IMR-90 (cell line): Measurements from ENCODE around the gene FOXO6. TPM values are rescaled to one million over a fixed set of nuclear protein-coding genes. Genes with fewer than 3 reads are reported as not detected.

Experiments
- ATAC-seq: fragments of 200-7000 bp; cut with Tn5 transposase; 2 replicates; pipeline ENCODE4 v1.9.1; 2020; ENCODE audit warnings: low read depth, mild to moderate bottlenecking, moderate library complexity
- BruUV-seq: library from RNA; stranded (reverse); fragments of 400-500 nt; replicated peaks from 2 replicates; lab custom pipeline; 2021; lab: Mats Ljungman, UMichigan
- CTCF ChIA-PET: fragments of 300-600 bp; formaldehyde crosslinking; extraction: SDS; loops from one replicate; lab custom pipeline; 2021; ENCODE audit warnings: antibody characterized with exemption; lab: Yijun Ruan, JAX
- POLR2A ChIA-PET: fragments of 300-600 bp; sonication (Branson Sonifier 250); formaldehyde crosslinking; loops from one replicate; lab custom pipeline; 2022; ENCODE audit warnings: antibody characterized with exemption; ENCODE audit not compliant: unreplicated experiment; lab: Charles Lee
- DNase-seq: peaks from one replicate; pipeline ENCODE4 v3.0.0; 2013
- H2AFZ ChIP-seq: replicated peaks from 2 replicates; pipeline ENCODE3; 2013; ENCODE audit warnings: low read length, mild to moderate bottlenecking; ENCODE audit not compliant: poor library complexity
- H2AK5ac ChIP-seq: 2 replicates; pipeline ENCODE4 v1.6.1; 2013; ENCODE audit warnings: low read depth, low read length, inconsistent platforms
- H2AK9ac ChIP-seq: replicated peaks from 2 replicates; pipeline ENCODE3; 2013; ENCODE audit warnings: mild to moderate bottlenecking, low read depth, low read length, moderate library complexity; ENCODE audit not compliant: poor library complexity
- H2BK120ac ChIP-seq: 2 replicates; pipeline ENCODE4 v1.6.1; 2013; ENCODE audit warnings: low read depth, low read length, inconsistent platforms
- H2BK15ac ChIP-seq: 3 replicates; pipeline ENCODE4 v1.6.1; 2013; ENCODE audit warnings: low read depth, low read length, inconsistent platforms
- H2BK20ac ChIP-seq: 2 replicates; pipeline ENCODE4 v1.6.1; 2013; ENCODE audit warnings: low read depth, mild to moderate bottlenecking, inconsistent platforms, low read length, moderate library complexity
- H2BK5ac ChIP-seq: 2 replicates; pipeline ENCODE4 v1.6.1; 2013; ENCODE audit warnings: mild to moderate bottlenecking, low read depth, low read length, inconsistent platforms; ENCODE audit not compliant: poor library complexity, severe bottlenecking
- H3K14ac ChIP-seq: replicated peaks from 2 replicates; pipeline ENCODE4 v1.6.1; 2013; ENCODE audit warnings: low read depth, low read length, inconsistent platforms
- H3K18ac ChIP-seq: 2 replicates; pipeline ENCODE4 v1.6.1; 2013; ENCODE audit warnings: low read depth, low read length, control low read depth
- H3K23ac ChIP-seq: 2 replicates; pipeline ENCODE4 v1.6.1; 2013; ENCODE audit warnings: low read depth, low read length, inconsistent platforms
- H3K27ac ChIP-seq: 2 replicates; pipeline ENCODE4 v1.5.1; 2013; ENCODE audit warnings: mild to moderate bottlenecking, control low read depth, low read length; ENCODE audit not compliant: insufficient read depth
- H3K27me3 ChIP-seq: 2 replicates; pipeline ENCODE4 v1.6.1; 2013; ENCODE audit warnings: low read length; ENCODE audit not compliant: control insufficient read depth, insufficient read depth
- H3K36me3 ChIP-seq: 2 replicates; pipeline ENCODE4 v1.6.1; 2013; ENCODE audit warnings: low read length, mixed read lengths; ENCODE audit not compliant: control insufficient read depth, insufficient read depth
- H3K4ac ChIP-seq: 2 replicates; pipeline ENCODE4 v1.6.1; 2013; ENCODE audit warnings: low read depth, low read length, inconsistent platforms
- H3K4me1 ChIP-seq: 2 replicates; pipeline ENCODE4 v1.6.1; 2013; ENCODE audit warnings: low read length, mixed read lengths; ENCODE audit not compliant: control insufficient read depth, insufficient read depth
- H3K4me2 ChIP-seq: 2 replicates; pipeline ENCODE4 v1.6.1; 2013; ENCODE audit warnings: low read depth, mild to moderate bottlenecking, control low read depth, low read length, moderate library complexity
- H3K4me3 ChIP-seq: 2 replicates; pipeline ENCODE4 v1.5.1; 2013; ENCODE audit warnings: low read depth, mild to moderate bottlenecking, control low read depth, low read length, moderate library complexity; ENCODE audit not compliant: insufficient read depth
- H3K56ac ChIP-seq: 2 replicates; pipeline ENCODE4 v1.6.1; 2013; ENCODE audit warnings: low read length, inconsistent platforms; ENCODE audit not compliant: insufficient read depth; ENCODE audit errors: extremely low read depth
- H3K79me1 ChIP-seq, 2 experiments: 2 replicates each; pipeline ENCODE4 v1.6.1; 2013; ENCODE audit warnings: low read length in 2 of 2, inconsistent platforms in 1 of 2, low read depth in 1 of 2
- H3K9ac ChIP-seq: 2 replicates; pipeline ENCODE4 v1.6.1; 2013; ENCODE audit warnings: low read depth, low read length, control low read depth
- H3K9me1 ChIP-seq: 2 replicates; pipeline ENCODE4 v1.6.1; 2013; ENCODE audit warnings: low read length, inconsistent platforms; ENCODE audit not compliant: insufficient read depth
- H3K9me3 ChIP-seq: 2 replicates; pipeline ENCODE4 v1.6.1; 2013; ENCODE audit warnings: low read length; ENCODE audit not compliant: control insufficient read depth, insufficient read depth
- H4K20me1 ChIP-seq: 2 replicates; pipeline ENCODE4 v1.6.1; 2013; ENCODE audit warnings: low read length, inconsistent platforms; ENCODE audit not compliant: insufficient read depth
- H4K5ac ChIP-seq: 2 replicates; pipeline ENCODE4 v1.6.1; 2013; ENCODE audit warnings: mild to moderate bottlenecking, low read depth, low read length, control low read depth
- H4K8ac ChIP-seq, 2 experiments: 2 replicates each; pipeline ENCODE4 v1.6.1; 2013; ENCODE audit warnings: low read depth in 2 of 2, low read length in 2 of 2, control low read depth in 1 of 2, inconsistent platforms in 1 of 2
- H4K91ac ChIP-seq: 2 replicates; pipeline ENCODE4 v1.6.1; 2013; ENCODE audit warnings: low read depth, low read length, inconsistent platforms; ENCODE audit not compliant: insufficient read depth
- ELK1 ChIP-seq: fragments of 150-350 bp; IDR thresholded peaks from 2 replicates; pipeline ENCODE4 v1.6.1; 2016; ENCODE audit warnings: low read depth, mild to moderate bottlenecking, low read length, moderate library complexity, borderline replicate concordance
- USF2 ChIP-seq: fragments of 150-350 bp; IDR thresholded peaks from 2 replicates; pipeline ENCODE4 v1.6.1; 2017; ENCODE audit warnings: mild to moderate bottlenecking, antibody characterized with exemption, low read length, low read depth
- WGBS, 2 experiments: methylation state at CpG; one replicate each; pipeline versions ENCODE4 v1.1.5 to v1.1.7; 2013; ENCODE audit warnings: missing lambda C conversion rate in 2 of 2; ENCODE audit not compliant: insufficient read length in 1 of 2; ENCODE audit errors: extremely low coverage in 2 of 2; 5-methylcytosine and 5-hydroxymethylcytosine counted together
- dilution Hi-C: fragments of 300-500 bp; cut with HindIII; formaldehyde crosslinking; loops from one replicate; pipeline ENCODE4 v1.14.3; 2018; ENCODE audit warnings: low sequenced_read_pairs; ENCODE audit not compliant: unreplicated experiment
- in situ Hi-C: fragments of 300-500 bp; cut with MboI; formaldehyde crosslinking; loops from 3 replicates; pipeline ENCODE4 v1.14.3; 2019; ENCODE audit warnings: low sequenced_read_pairs, inconsistent platforms, mixed read lengths
- intact Hi-C: fragments of 100-400 bp; cut with micrococcal nuclease; formaldehyde crosslinking; loops from 2 replicates; pipeline ENCODE4 v1.10.0; 2022
- polyA plus RNA-seq, 3 experiments: library from polyadenylated mRNA; depleted of rRNA; stranded (reverse); fragments of >200 nt; gene quantifications; 2 replicates each; pipeline ENCODE4 v1.2.3, GENCODE V29; 2012; ENCODE audit warnings: low replicate concordance in 1 of 3
- total RNA-seq: library from RNA; depleted of rRNA; stranded (reverse); fragments of >200 nt; gene quantifications from 2 replicates; pipeline ENCODE4 v1.2.3, GENCODE V29; 2012

FOXO6 gene
- total and polyA plus RNA-seq, 2 of the 4 experiments (the other 2 are of a cell fraction), result not detected

- WGBS, 2 experiments, result no CpG with 5 or more reads among the region's 3 CpGs
These were observed 50.0 kb downstream of the FOXO6 start for GRCh38 chr1:41411229-41411628.

More at GRCh38 chr1:41411229-41411628, 50.0 kb downstream of the FOXO6 start:
- no peaks in the 10 kb centered on the region for H3K79me1 ChIP-seq
- no peak overlapping the region for H3K4ac ChIP-seq
- DNase-seq, result no peak
- H2AFZ ChIP-seq, result no peak overlapping the region
- H3K23ac ChIP-seq, result no peak overlapping the region
- H3K27me3 ChIP-seq, result peaks cover 64% of the 10 kb centered on the region
- ChIA-PET POLR2A (no interaction called here), CTCF (no interaction called here)
- no peak overlapping the region for H2BK20ac ChIP-seq
- H3K18ac ChIP-seq, result no peak overlapping the region
- no peak overlapping the region for H4K5ac ChIP-seq
- no TSS peak for BruUV-seq
- no peaks in the 10 kb centered on the region for H4K20me1 ChIP-seq
- no peaks in the 10 kb centered on the region for H3K36me3 ChIP-seq
- TF ChIP-seq USF2, result no peak
- no peak for TF ChIP-seq ELK1
- H3K9me1 ChIP-seq, result no peaks in the 10 kb centered on the region
- no peak overlapping the region for H2BK15ac ChIP-seq
- H2AK5ac ChIP-seq, result no peak overlapping the region
- H3K4me3 ChIP-seq, result no peak overlapping the region
- H2BK120ac ChIP-seq, result no peak overlapping the region
- H3K14ac ChIP-seq, result no peak overlapping the region
- H2AK9ac ChIP-seq, result no peak overlapping the region
- H3K27ac ChIP-seq, result no peak overlapping the region
- H4K8ac ChIP-seq, result no peak overlapping the region
- H3K9me3 ChIP-seq, result peaks cover 6% of the 10 kb centered on the region
- dilution Hi-C loops (no loop called here), intact Hi-C loops (no loop called here), in situ Hi-C loops (loop anchor here (25.0 kb wide), 1 partner anchor 374 kb away; no protein-coding TSS in a partner anchor)
- H3K4me2 ChIP-seq, result no peak overlapping the region
- no peak overlapping the region for H2BK5ac ChIP-seq
- H3K4me1 ChIP-seq, result no peaks in the 10 kb centered on the region
- no peak overlapping the region for H3K56ac ChIP-seq
- H4K91ac ChIP-seq, result no peak overlapping the region
- H3K9ac ChIP-seq, result no peak overlapping the region
- no peak for ATAC-seq
